GM21737 (cell line): ENCODE measurements around the gene ADCY3.

Experiments
- ATAC-seq: cut with Tn5 transposase; IDR thresholded peaks from one replicate; pipeline ENCODE4 v1.9.1; 2021; ENCODE audit warnings: mild to moderate bottlenecking, moderate library complexity; ENCODE audit not compliant: unreplicated experiment

The ADCY3 gene

DNA sequence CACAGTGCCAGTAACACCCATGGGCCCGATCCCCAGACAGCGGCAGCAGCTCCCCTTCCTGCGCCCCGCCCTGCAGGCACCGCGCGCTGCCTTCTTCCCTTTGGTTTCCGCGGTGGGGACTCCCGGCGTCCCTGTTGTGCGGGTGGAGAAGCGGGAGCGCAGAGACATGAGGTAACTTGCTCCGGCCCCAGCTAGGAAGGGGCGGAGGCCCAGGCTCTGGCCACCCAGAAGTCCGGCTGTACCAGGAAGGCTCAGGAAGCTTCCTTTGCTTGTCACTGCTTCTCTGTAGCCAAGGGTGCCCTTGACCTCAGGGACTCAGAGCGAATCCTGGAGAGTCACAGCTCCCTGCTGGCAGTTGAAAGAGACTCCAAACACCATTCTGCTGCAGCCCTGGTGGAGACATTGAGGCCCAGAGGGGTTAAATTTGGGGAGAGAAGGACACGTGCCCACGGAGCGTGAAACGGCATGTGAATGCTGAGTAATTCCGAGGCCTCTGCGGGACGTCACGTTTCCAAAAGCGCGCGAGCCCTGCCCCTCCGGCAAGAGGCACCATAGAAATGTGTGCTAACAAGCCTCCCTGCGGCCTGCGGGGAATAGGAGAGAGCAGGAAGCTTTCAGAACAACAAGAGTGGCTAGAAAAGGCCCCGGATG is 6.7 kb upstream of the ADCY3 start:
- ATAC-seq: no peak

DNA sequence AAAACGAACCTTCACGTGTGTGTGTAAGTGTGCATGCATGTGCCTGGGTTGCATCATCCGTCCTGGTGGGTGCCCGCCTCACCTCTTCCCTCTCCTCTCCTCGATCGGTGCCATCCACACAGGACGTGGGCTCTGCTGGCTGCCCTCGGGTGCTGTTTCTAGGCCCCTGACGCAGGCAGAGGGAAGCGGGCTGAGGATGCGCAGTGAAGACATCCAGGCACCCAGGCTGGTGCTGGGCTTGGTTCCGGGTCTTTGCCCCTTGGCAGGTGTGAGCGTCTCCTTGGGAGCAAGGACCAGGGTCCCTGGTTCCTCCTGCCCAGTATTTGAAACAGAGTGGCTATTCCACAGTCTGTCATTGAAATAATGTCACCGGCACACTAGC is 6.2 kb upstream of the ADCY3 start:
- no peak for ATAC-seq

DNA sequence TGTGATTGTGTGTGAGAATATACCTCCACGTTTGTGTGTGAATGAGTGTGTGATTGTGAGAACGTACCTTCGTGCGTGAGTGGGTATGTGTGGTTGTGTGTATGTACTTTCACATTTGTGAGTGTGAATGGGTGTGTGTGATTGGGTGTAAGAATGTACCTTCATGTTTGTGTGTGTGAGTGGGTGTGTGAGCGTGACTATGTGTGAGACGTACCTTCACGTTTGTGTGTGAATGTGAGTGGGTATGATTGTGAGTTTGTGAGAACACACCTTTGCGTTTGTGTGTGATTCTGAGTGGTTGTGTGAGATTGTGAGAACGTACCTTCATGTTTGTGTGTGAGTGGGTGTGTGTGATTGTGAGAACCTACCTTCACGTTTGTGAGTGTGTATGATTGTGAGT is 5.8 kb upstream of the ADCY3 start:
- ATAC-seq: no peak

DNA sequence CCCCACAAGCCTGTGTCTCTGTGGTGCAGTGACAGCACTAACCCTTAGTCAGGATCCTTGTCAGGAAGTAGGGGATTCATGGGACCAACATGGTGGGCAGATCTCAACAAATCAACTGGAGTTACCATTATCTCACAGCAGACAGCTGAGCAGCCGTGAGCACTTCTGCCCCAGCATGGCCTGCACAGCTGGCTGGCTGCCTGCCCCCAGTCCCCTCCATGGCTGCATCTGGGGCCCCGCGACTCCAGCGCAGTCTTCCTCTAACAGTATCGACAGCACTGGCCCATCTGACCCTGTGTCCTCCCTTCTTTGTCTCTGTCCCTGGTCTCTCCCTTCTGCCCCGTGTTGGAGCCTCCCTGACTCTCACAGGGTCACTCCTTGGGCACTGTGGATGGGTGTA is 4.7 kb upstream of the ADCY3 start:
- ATAC-seq: no peak

DNA sequence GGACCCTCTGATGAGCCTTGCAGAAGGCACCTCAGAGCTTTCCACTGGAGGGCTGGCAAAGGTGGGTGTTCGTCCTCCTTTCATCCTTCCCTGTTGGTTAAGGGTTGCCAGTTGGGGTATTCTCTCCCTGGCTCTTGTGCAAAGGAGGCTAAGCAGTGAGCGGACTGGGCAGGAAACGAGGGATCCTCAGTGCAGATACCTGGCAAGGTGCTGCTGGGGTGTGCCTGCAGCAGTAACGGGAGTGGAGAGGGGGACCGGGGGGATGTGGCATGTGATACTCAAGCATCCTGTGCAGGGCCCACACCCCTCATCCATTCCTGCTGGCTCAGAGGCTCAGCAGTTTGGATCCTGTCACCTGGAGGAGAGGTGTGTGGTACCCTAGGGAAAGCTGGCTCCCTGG is 4.2 kb upstream of the ADCY3 start:
- ATAC-seq: no peak

DNA sequence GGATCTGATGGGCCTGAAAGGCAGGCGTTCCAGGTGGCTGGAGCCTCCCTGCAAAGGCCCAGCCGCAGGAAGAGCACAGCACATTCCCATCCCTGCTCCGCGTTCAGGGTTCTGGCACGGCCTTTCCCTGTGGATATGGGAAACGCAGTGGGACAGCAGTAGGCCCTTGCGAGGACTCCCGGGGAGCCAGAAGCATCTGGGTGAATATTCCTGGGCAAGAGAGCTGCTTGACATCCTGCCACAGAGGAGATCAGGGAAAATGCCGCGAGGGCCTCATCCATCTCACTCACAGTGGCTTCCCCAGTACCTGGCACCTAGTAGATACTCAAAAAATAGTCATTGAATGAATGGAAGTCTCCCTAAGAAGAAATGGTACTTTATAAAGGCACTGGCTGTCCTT is 3.1 kb upstream of the ADCY3 start:
- ATAC-seq: no peak

DNA sequence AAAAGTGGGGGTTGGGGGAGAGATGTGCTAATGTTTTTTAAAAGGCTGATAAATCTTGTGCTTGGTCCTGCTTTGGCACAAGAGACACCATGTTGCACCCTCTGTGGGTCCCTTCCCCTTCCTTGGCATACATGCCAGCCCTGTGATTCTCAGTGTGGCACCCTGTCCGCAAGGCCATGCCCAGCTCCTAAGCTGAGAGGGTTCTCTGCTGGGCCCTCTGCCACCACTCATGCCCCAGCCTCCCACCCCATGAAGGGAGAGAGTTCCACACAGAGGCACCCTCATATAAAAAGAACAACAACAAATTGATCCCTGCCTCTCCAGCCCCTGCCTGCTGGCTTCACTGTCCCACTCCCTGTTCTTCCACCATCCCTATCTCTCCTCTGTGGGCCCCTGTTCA is 2.5 kb upstream of the ADCY3 start:
- ATAC-seq: no peak

DNA sequence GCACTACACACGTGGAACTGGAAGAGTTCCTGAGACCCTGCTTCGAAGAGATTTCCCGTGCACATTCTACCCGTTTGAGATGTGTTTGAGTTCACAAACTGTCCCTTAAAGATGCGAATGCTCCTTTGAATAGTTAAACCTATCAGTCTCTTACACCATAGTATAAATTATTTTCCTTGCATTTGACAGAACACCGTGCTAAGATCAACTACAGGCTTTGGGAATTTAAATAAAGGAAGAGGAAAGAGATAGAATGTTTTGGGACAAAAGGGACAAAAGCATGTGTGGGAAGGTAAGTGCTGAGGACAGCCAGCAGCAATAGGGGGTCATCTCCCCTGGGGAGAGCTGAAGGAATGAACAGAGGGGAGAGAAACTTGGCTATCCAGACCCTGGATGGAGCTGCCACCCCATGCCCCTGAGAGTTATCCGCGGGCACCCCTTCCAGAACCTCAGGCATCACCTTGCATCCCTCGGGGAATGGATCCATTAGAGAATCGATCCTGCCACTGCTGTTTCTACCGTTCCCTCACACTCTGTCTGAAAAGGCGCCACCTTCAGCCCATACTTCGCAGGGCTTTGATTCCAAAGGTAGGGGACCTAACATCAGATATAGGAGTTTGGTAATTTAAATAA is 888 bp upstream of the ADCY3 start:
- ATAC-seq: no peak

DNA sequence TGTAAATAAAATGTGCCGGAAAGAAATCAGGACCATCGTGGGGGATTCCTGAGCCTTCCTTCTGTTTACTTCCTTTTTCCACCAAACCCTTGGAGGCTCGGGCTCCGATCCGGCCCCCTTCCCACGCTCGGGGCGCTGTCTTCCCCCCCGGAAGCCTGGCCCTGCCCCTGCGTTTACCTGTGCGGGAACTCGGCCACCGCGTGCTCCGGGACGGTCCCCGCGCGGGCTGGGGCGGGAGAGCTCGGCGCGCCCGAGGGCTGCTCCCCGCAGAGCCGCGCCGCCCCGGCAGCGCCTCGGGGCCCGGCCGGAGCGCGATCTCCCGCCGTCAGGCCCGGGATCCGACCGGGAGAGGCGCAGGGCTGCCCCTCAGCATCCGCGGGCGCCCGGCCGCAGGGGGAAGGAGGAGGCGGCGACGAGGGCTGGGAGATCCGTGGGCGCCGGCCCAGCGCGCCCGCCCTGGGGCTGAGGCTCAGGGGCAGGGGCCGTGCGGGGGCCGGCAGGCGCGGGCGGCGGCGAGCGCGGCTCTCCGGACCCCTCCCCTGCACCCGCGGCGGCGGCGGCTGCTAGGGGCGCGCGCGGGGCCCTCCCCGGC is 435 bp downstream of the ADCY3 start:
- ATAC-seq: peak; percentile 24

DNA sequence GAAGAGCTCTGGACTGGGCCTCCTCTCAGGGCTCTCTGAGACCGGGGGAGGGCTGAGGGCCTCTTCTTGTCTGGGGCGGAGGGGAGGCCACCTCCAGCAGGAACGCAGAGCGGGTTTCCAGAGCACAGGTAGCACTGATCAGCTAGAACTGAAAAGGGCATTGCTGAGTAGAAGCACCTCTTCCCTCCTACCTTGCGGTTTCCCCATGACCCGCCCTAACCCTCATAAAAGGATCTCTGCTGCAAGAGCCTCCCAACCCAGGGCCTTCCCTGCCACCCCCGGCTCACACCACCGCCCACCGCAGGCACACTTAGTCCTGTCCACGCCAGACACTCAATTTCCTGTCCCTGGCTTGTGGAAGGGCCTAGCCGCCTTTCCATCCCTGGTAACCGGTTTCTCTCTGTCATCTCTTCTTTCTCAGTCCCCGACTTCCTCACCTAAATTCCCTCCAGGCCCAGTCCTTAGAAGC is 966 bp downstream of the ADCY3 start:
- ATAC-seq: peak; percentile 10

DNA sequence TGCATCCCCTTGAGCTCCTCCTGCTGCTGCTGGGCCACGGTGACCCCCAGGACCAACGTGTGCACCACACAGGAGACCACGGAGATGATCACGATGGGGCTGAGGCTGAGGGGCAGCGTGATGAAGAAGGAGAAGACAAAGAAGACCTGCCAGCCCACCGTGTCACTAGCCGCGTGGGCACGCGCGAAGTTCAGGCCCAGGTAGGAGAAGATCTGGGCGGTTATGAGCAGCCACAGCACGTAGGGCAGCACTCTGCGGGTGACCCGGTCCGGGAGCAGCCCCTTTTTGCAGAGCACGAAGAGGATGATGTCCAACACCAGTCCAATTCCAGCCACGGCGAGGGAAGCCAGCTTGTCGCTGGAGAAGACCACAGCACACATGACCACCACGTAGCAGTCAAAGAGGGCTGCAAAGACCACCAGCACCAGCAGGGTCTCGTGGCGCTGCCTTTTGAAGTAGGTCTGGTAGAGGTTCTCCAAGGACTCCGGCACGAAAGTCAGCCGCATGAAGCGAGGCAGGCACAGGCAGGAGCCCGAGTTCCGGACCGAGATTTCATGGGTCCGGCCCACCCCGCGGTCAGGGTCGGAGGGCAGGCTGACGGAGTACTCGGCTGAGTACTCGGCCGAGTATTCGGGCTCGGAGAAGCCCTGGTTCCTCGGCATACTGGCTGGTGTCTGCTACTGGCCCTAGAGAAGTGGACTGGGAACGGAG is 1.6 kb downstream of the ADCY3 start:
- ATAC-seq: no peak

DNA sequence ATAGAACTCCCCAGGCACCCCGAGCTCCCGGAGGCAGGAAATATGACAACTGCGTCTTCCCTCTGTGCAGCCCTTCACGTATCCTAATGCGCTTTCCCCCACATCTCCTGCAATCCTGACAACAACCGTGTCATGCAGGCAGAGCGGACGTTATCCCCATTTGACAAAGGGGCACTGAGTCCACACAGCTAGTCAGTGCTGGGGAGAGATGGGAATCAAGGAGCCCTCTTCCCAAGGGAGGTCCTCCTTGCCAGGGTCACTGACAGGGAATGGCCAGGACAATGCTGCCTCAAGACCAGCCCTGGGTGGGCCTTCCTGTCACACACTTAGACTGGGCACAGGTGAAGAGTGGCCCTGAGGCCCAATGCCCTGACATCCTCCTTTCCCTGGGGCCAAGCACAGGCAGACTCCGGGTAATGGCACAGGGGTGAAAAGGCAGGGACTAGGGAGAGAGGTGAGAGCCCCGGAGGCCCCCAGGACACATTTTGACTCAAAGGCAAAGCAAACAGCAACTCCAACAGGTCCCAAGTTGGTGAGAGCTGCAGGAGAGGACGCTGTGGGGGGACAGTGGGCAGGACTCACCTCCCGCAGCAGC is 2.2 kb downstream of the ADCY3 start:
- ATAC-seq: no peak

DNA sequence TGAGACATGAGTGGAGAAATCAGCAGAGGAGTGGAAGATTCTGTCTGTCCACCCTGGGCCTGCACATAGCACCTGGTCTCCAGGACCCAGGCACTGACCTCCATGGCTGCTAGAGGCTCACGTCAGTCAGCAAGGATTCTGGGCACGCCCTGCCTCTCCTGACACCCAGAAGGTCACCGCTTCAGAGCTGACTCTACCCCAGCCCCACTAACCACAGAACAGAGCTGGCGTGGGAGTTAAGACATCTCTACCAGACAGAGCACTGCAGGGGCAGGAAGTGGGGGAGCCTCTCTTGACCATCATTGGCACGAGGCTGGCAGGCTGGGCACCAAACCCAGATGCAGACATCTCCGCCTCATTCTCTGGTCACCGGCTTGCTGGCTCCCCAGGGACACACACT is 3.0 kb downstream of the ADCY3 start:
- no peak for ATAC-seq

DNA sequence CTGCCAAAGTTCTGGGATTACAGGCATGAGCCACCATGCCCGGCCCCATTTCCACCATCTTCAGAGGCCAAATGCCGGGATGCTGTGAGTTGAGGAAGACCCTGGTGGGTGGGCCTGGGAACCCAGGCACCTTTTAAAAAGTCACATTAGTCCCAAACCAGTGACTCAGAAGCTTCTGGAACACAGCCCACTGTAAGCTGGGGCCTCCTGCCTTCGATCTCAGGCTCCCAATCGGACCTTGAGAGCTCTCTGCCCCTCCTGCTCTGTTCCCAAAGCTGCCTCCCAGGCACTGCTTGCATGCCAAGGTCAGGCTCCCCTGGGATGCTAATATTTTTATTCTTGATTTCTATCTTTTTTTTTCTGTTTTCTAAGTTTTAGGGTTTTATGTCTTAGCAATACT is 4.2 kb downstream of the ADCY3 start:
- ATAC-seq: no peak

DNA sequence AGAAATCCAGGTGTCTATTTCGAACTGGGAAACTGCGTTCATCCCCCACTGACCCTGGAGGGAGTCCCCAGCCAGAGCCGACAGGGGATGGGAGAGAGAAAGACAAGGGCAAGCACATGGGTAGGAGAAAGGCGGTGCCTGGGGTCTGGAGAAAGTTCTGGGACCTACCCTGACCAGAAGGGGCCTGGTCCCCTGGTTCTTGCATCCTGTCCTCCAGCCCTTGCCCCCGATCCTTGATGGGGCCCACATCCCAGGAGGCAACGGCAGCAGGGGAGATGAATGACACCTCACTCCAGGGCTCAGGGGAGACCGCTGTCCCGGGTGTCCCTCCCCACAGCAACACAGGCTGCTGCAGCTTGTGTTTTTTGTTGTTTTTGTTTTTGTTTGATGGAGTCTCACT is 4.9 kb downstream of the ADCY3 start:
- ATAC-seq: no peak

DNA sequence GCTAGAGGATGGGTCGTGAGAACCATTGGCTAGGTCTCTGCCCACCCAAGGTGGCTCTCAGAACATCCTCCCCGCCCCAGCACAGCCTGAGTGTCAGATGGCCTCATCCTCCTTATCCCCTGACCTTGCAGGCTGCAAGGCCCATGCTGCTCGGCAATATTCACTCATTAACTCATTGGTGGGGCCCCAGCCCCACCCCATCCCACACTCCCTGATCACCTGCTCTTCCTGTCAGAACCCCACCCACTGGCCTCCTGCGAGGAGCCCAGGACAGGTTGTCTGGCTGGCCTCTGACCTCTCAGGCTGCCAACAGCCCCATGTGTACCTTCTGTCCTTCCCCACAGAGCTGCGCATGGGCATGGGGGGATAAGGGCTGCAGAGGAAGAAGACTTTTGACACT is 5.3 kb downstream of the ADCY3 start:
- ATAC-seq: no peak

DNA sequence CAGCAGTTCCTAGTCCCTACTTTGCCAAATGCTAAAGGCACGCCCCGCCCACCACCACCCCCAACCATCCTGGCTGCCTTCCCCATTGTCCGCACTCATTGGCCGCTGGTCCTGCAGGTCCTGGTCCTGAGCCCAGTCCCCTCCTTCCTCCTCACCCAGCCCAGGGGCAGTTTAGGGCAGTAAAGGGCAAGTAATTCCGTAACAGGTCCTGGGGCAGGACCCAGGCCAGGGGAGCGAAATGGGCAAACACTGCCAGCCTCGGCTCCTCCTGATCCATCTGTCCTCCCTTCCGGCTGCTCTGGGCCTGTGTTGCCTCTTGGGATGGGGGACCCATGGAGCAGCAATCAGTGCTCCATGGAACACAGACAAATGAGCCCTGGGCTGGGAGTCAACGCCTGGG is 6.1 kb downstream of the ADCY3 start:
- no peak for ATAC-seq

DNA sequence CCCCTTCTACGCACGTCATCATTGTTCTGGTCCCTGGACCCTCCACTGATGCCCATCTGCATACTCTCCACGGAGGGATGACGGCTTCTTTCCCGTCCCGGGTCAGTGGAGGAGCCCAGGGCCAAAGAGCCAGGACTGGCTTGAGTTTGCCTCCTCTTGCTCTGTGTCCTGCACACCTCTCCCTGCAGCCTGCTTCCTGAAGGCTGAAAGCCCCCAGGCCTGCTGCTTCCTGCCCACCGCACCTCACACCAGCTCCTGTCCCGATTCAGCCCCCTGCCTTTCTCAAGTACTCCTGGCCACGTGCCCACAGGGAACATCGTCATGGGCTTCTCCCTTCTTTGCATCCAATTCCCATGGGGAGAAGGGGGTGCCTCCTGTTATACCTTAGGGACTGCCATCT is 7.1 kb downstream of the ADCY3 start:
- no peak for ATAC-seq

DNA sequence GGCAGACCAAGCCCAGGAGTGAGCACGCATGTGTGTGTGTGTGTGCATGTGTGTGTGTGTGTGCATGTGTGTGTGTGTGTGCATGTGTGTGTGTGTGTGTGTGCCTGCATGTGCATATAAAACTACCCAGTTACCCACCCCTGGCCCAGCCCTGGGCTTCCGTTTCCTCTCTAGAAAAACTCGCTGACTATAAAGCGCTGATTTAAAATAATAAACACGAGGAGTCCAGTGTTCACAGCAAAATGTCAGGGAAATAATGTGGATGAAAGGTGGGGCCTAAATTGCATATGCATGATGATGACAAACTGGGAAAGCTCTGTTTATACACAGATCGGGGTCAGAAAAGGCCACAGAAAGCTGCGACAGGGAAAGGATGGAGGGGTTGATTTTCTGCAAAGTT is 7.5 kb downstream of the ADCY3 start:
- no peak for ATAC-seq

DNA sequence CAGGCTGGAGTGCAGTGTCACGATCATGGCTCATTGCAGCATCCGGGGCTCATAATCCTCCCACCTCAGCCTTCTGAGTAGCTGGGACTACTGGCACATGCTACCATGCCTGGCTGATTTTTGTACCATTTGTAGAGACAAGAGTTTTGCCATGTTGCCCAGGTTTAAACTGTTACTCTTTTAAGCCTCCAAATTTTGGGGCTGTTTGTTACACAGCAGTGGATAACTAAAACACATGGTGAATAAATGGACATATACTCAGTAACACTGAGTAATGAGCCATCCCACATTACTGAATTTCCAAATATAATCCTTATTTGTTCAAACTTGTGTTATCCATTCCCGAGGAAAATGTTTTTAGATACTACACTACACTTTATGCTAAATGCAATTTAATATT is 9.8 kb downstream of the ADCY3 start:
- no peak for ATAC-seq

DNA sequence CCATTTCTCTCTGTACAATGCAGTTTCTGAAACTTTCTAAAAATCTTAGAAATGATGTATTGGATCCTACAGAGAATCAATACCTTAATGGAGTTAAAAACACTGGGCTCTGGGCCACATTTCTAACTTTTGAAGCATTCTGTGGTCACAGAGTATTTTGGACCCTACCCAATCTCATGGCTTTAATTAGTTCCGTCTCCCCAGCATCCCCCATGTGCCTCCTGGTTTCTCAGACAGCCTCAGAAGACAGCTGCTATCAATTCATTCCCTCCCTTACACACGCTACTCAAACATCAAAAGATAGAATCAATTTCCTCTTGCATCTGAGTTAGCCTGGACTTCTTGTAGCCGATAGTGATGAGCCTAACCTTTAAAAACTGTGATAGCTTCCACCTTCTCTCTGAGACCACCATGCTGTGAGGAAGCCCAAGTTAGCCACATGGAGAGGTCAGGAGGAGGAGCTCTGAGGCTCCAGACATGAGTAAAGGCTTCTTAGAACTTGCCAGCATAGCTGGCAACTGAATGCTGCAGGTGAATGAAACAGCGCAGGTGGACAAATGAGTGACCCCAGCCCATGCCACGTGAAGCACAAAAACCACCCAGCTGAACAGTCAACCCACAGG is 10.4 kb downstream of the ADCY3 start:
- ATAC-seq: no peak
